Frontal cortex (tissue), 4 donors: ENCODE results near the gene AP5S1. TPM values are rescaled to one million over a fixed set of nuclear protein-coding genes. Genes with fewer than 3 reads are reported as not detected.
A peak's percentile ranks its signal among the peaks of the same experiment; 100 is the strongest.

Source experiments
- DNase-seq, 2 donors: peaks; one replicate each; pipeline ENCODE4 v3.0.0; 2012; ENCODE audit warnings: low spot score in 2 of 2
- FAIRE-seq: peaks from 2 replicates; lab custom pipeline; 2012; peaks lifted over from hg19 to GRCh38; lab: Jason Lieb, UNC
- total RNA-seq: library from RNA; depleted of rRNA; stranded (reverse); fragments of >200 nt; gene quantifications from one replicate; pipeline ENCODE4 v1.2.3, GENCODE V29; 2014
- donor health status: control.
- donor health status: control.
- donor health status: control.

Gene AP5S1, protein sequence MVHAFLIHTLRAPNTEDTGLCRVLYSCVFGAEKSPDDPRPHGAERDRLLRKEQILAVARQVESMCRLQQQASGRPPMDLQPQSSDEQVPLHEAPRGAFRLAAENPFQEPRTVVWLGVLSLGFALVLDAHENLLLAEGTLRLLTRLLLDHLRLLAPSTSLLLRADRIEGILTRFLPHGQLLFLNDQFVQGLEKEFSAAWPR
- total RNA-seq = 4.1 TPM

DNA sequence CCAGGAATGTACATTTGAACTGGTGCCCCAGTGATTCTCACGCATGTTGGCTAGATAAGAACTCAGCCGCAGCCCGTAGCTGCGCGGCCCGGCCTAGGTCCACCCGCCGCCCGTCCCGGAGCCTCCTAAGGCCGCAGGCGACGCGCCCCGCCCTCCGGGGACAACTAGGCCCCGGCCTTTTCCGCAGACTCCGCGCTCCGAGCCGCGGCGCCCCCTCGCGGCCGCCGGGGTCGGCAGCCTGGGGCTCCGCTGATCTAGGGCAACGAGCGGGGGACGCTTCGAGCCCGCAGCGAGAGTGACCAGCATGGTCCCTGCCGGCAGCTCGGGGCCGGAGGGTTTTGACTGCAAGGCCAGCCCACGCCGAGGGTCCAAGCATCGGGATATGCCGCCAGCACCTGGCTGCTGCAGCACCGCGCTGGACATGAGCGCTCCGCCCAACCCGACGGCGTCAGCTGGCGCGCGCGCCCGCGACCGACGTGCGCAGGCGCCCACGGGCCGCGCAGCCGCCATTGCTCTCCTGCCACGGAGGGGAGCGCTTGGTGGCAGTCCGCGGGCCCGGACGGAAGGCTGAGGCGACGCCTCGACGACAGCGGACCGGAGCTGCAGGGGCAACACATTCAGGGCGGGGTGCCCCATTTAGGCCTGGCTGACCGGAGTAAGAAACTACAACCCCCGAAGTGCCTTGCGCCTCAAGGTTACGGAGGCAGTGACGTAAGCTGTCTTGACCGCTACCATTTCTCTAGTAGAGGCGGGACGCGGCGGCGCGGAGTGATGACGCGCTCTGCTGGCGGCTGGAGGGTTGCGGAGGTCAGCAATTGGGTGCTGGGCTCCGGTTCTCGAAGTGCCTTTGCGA is at the start of gene AP5S1:
Gene AP5S1 (plus strand): TSS at position 500 of the 853 bp plus-strand sequence. CDS start 1,571 bp downstream, outside the sequence.
- DNase-seq (peak; percentile 90), FAIRE-seq (no peak)

GRCh38 chr20:3771552-3772058 is 48.7 kb upstream of the AP5S1 start:
- no peak for FAIRE-seq

DNA sequence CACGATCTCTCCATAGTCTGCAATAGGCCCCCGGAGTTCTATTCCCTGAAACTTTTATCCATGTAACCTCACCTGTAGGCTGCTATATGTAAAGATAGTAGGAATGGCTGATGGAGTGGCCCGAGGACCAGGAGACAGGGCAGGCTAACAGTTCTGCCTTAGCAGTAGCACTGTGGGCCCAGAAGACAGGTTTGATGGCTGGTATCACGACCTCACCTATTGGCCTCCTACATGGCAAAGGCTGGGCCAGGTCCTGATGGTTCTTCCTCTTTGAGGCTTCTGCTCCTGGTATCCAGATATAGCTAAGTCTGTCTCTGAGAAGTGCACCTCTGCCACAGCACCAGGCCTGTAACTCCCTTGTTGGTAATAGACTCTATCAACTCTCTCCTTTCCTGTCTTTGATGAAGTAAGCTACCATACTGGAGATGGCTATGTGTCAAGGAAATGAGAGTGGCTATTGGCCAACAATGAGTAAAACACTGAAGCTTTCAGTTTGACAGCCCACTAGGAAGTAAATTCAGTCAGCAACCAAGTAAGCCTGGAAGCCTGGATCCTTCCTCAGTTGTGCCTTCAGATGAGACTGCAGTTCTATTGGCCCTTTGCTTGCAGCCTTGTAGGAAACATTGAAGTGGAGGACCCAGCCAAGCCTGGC is 44.8 kb upstream of the AP5S1 start:
- no peak for DNase-seq
- no peak for FAIRE-seq

More at GRCh38 chr20:3771552-3772058, 48.7 kb upstream of the AP5S1 start:
- DNase-seq = no peak

- FAIRE-seq = no peak
Observed at GRCh38 chr20:3777381-3777715, 43.0 kb upstream of the AP5S1 start.

GRCh38 chr20:3777716-3778629 is 42.4 kb upstream of the AP5S1 start:
- DNase-seq (peak in 1 of 2 donors; percentile 67), FAIRE-seq (no peak)

More at GRCh38 chr20:3777381-3777715, 43.0 kb upstream of the AP5S1 start:
- no peak for DNase-seq

GRCh38 chr20:3778976-3779375 is 41.4 kb upstream of the AP5S1 start:
- DNase-seq = no peak

GRCh38 chr20:3781153-3781910 is 39.0 kb upstream of the AP5S1 start, which contains the start of gene SPEF1:
Gene SPEF1, minus strand, starts transcription at chr20:3781448. Its CDS starts 161 bp downstream, at chr20:3781287.
- no peak for FAIRE-seq
- DNase-seq = peak; percentile 94

More at GRCh38 chr20:3778976-3779375, 41.4 kb upstream of the AP5S1 start:
- FAIRE-seq = no peak

GRCh38 chr20:3782597-3782996 is 37.8 kb upstream of the AP5S1 start:
- FAIRE-seq = no peak
- DNase-seq = no peak

GRCh38 chr20:3783068-3783489 is 37.3 kb upstream of the AP5S1 start:
- FAIRE-seq (no peak), DNase-seq (no peak)

DNA sequence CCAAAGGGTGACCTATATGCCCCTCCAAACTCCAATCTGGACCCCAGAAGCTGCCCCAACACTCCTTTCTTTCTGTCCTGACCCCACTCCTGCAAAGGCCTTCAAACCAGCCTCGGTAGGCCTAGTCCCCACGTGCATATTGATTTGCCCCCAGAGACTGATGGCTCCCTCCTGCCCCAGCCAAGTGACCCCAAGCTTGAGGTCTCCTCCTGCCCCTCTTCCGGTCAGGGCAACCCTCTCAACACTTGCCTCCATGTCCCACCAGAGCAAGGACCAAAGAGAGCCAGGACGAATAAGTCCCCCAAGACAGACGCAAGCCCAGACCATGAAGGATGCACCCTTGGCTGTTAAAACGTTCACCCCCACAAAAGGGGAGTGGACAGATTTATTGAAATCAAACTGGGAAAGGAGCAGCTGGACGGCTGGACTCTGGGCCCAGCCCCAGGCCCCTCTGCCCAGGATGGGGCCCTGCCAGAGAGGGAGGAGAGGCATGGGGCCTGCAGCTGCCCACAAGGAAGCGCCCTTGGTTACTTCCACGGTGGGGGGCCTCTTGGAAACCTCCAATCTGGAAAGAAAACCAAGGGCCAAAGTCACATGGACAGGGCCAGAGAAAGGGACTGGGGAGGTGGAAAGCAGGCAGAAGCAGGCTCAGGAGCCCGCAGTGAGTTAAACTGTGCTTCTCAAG is 36.7 kb upstream of the AP5S1 start:
- FAIRE-seq (no peak), DNase-seq (no peak)

- no peak for DNase-seq
- FAIRE-seq = no peak
Observed at GRCh38 chr20:3784216-3784853, 36.0 kb upstream of the AP5S1 start.

GRCh38 chr20:3784863-3785239 is 35.5 kb upstream of the AP5S1 start:
- DNase-seq (no peak), FAIRE-seq (no peak)

GRCh38 chr20:3785240-3786125 is 34.9 kb upstream of the AP5S1 start:
- no peak for FAIRE-seq
- peak in 1 of 2 donors; percentile 43 for DNase-seq

DNA sequence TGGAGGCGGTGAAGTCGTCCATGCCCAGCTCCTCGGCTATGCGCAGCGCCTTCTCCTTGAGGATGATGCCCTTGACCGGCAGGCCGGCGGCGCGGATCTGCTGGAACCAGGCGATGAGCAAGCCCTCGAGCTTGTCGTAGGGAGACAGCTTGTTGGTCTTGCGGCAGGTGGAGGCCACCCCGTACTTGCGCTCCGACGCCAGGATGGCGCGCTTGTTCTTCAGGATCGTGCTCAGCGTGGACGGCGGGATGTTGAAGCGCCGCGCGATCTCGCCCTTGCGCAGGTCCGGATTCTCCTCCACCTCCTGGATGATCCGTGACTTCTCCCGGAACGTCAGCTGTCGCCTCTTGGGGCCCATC is 34.2 kb upstream of the AP5S1 start:
- DNase-seq = peak in 1 of 2 donors; percentile 63
- no peak for FAIRE-seq

DNA sequence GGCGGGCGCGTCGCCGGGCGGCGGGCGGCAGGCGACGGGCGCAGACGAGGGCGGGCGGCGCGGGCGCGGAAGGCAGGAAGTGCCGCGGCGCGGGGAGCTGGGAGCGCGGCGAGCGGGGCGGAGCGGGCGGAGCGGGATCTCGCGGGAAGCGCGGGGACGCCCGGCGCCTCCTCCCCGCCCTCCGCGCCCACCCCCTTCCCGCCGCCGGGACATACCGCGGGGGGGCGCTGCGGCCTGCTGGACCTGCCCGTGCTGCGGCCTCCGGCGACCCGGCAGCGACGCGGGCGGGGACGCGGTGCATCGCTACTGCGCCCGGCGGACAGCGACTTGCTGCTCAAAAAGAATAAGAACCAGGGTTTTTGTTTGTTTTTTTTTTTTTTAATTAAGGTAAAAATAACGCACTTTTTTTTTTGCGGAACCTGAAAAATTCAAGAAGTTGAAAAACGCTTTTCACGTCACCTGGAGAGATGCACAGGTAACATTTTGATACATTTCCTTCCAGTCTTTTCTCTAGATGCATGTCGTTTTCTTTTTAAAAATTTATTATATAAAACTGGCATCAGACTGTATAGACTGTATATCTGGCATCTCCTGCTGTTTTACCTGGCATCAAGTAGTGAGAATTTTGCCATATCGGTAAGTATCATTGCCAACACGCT is 33.6 kb upstream of the AP5S1 start, which contains the start of gene CENPB:
Gene CENPB (minus strand): TSS at position 76 of the 659 bp plus-strand sequence. CDS start 257 bp downstream, outside the sequence.
- peak; percentile 97 for DNase-seq
- no peak for FAIRE-seq
